ENCODE results near the gene GPR142. TPM values are rescaled to one million over a fixed set of nuclear protein-coding genes. Genes with fewer than 3 reads are reported as not detected.
A peak's percentile ranks its signal among the peaks of the same experiment; 100 is the strongest.

Gene GPR142
- total and polyA plus RNA-seq, 10 of the 15 experiments (the other 5 are each of a cell fraction or from before 2014, with no cell fraction given): not detected

DNA sequence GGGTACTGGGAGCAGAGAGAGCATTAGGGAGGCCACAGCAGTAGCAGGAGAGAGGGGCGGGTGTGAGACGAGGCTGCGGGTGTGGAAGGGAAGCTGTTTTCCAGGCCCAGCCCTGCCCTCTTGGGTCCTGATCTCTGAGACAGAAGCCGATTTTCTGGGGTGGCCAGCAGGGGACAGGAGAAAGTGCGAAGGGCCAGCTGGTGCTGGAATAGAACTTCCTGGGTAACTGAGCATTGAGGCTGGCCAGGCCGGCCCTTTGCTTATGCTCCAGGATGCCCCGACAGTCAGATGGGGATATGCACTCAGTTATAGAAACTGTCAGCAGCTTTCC is 6.4 kb upstream of the GPR142 start (continued):
- TF ChIP-seq TBL1XR1 (IDR thresholded peaks at IDR 0.05; ENCODE audit: low read depth, low read length): no peak

DNA sequence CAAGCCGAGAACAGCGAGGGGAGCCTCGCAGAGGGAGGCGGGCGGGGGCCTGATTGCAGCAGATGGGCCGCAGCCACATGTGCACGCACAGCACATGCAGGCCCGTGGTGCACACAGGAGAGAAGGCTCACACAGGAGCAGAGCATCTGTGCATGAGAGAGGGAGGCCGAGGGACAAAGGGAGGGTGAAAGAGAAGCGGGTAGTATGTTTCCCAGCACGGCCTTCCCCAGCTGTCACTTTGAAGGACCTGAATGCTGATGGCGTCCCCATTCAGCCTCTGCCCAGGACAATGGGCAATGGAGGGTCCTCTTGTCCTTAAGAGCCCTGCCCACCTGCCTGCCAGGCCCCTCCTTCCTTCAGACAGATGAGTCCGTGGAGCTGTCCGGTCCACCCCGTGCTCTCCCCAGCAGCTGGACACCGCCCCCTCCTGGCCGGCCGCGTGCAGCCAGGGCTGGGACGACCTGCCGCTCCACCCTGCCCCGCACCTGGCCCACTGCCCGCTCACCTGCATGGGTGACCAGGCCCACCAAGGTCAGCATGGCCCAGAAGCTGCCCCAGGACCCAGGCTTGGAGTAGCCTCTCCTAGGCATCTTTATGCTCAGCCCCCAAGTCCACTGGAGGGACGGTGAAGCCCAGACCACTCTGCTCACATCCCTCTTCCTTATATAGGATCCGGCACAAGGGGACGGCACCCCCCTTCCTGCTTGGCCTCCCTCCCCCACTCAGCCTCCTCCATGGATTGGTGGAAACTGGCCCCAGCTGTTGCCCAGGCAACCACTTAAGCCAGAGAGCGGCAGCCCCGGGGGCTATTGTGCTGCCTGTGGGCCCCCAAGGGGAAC is 5.9 kb upstream of the GPR142 start, which contains the start of gene BTBD17:
Gene BTBD17 (minus strand): TSS at position 639 of the 839 bp plus-strand sequence. CDS start 49 bp downstream, at position 590.
- Histone ChIP-seq H3K27ac (ENCODE audit: control insufficient read depth, insufficient read depth) (no peak within 1 kb of the TSS), H3K27me3 (replicated peaks in 1 of 2; ENCODE audit: control insufficient read depth in 2 of 2, insufficient read depth in 2 of 2, low read length in 1 of 2) (peaks cover 2 to 3% of the 10 kb centered on the region in 2 experiments; a peak in 3 of 4 replicates), H3K4me2 (ENCODE audit: control insufficient read depth, insufficient read depth) (no peak within 1 kb of the TSS), H4K20me1 (ENCODE audit: control insufficient read depth, insufficient read depth) (no peaks in the 10 kb centered on the region; the same call in 1 of the 2 replicates), H3K4me3 (no peak within 1 kb of the TSS), H2AFZ (ENCODE audit: control insufficient read depth, low read depth, low read length) (no peak within 1 kb of the TSS), H3K4me1 (ENCODE audit: control insufficient read depth, insufficient read depth, low read length) (no peaks in the 10 kb centered on the region), H3K9me3 (replicated peaks; ENCODE audit: control insufficient read depth, insufficient read depth, low read length) (no peaks in the 10 kb centered on the region), H3K9ac (ENCODE audit: control insufficient read depth, insufficient read depth, low read length) (no peak within 1 kb of the TSS), H3K79me2 (ENCODE audit: control insufficient read depth, insufficient read depth, low read length) (no peaks in the 10 kb centered on the region), H3K36me3 (ENCODE audit: control insufficient read depth in 2 of 2, insufficient read depth in 2 of 2, low read length in 1 of 2) (no peaks in the 10 kb centered on the region)
- no TSS peak for BruUV-seq (replicated peaks)
- ChIA-PET SMC1A (ENCODE audit: uncharacterized antibody, unreplicated experiment) (interaction anchor here (0.9 kb wide), 1 partner anchor 77 kb away, joined by 4 read pairs; no protein-coding TSS in a partner anchor), RAD21 (ENCODE audit: unreplicated experiment) (interaction anchor here (1.0 to 1.9 kb wide), 4 partner anchors 61 to 162 kb away, joined by 3 to 6 read pairs (median 3); partner anchors contain the start of gene TTYH2), CTCF (interaction anchor here (0.6 to 1.6 kb wide), 13 partner anchors 25 to 170 kb away, joined by 3 to 6 read pairs (median 3); partner anchors contain the start of genes CD300LB and RPL38), POLR2A (no interaction called here)
- ATAC-seq (peak; percentile 92), FAIRE-seq (no peak), DNase-seq (ENCODE audit: low read depth, low spot score) (no peak)
- in situ Hi-C loops (cut with MboI) (no loop called here), intact Hi-C loops (cut with micrococcal nuclease; ENCODE audit: unreplicated experiment) (loop anchor here (2.0 kb wide), 1 partner anchor 151 kb away; no protein-coding TSS in a partner anchor)
- WGBS (ENCODE audit: insufficient coverage, insufficient replicate concordance, low lambda C conversion rate, missing lambda C conversion rate): 41% methylated on average over 28 of the region's 28 CpGs
- no peak for TF ChIP-seq CBFB (IDR thresholded peaks at IDR 0.05; ENCODE audit: low read depth)
- TF ChIP-seq, protein P1, sequence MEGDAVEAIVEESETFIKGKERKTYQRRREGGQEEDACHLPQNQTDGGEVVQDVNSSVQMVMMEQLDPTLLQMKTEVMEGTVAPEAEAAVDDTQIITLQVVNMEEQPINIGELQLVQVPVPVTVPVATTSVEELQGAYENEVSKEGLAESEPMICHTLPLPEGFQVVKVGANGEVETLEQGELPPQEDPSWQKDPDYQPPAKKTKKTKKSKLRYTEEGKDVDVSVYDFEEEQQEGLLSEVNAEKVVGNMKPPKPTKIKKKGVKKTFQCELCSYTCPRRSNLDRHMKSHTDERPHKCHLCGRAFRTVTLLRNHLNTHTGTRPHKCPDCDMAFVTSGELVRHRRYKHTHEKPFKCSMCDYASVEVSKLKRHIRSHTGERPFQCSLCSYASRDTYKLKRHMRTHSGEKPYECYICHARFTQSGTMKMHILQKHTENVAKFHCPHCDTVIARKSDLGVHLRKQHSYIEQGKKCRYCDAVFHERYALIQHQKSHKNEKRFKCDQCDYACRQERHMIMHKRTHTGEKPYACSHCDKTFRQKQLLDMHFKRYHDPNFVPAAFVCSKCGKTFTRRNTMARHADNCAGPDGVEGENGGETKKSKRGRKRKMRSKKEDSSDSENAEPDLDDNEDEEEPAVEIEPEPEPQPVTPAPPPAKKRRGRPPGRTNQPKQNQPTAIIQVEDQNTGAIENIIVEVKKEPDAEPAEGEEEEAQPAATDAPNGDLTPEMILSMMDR (IDR thresholded peaks at IDR 0.05 in 2 of 3, conservative IDR thresholded peaks at IDR 0.05 in 1 of 3; ENCODE audit: control insufficient read depth in 2 of 3, extremely low read depth in 1 of 3, insufficient read depth in 1 of 3, low read depth in 3 of 3, low read length in 3 of 3): peak; percentile 45 to 62 (median 54)
- TF ChIP-seq SRF (IDR thresholded peaks at IDR 0.05; ENCODE audit: low read depth in 2 of 2, low read length in 2 of 2): no peak
- TF ChIP-seq, protein P2, sequence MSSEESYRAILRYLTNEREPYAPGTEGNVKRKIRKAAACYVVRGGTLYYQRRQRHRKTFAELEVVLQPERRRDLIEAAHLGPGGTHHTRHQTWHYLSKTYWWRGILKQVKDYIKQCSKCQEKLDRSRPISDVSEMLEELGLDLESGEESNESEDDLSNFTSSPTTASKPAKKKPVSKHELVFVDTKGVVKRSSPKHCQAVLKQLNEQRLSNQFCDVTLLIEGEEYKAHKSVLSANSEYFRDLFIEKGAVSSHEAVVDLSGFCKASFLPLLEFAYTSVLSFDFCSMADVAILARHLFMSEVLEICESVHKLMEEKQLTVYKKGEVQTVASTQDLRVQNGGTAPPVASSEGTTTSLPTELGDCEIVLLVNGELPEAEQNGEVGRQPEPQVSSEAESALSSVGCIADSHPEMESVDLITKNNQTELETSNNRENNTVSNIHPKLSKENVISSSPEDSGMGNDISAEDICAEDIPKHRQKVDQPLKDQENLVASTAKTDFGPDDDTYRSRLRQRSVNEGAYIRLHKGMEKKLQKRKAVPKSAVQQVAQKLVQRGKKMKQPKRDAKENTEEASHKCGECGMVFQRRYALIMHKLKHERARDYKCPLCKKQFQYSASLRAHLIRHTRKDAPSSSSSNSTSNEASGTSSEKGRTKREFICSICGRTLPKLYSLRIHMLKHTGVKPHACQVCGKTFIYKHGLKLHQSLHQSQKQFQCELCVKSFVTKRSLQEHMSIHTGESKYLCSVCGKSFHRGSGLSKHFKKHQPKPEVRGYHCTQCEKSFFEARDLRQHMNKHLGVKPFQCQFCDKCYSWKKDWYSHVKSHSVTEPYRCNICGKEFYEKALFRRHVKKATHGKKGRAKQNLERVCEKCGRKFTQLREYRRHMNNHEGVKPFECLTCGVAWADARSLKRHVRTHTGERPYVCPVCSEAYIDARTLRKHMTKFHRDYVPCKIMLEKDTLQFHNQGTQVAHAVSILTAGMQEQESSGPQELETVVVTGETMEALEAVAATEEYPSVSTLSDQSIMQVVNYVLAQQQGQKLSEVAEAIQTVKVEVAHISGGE (CRISPR knock-in tag; IDR thresholded peaks at IDR 0.05): no peak
- TF ChIP-seq ZZZ3 (IDR thresholded peaks at IDR 0.05; ENCODE audit: control insufficient read depth, insufficient read length, low read depth): no peak
- TF ChIP-seq NR2C2 (IDR thresholded peaks at IDR 0.05; ENCODE audit: borderline replicate concordance, control insufficient read depth, insufficient read length, low read depth): no peak
- TF ChIP-seq RAD21 (IDR thresholded peaks at IDR 0.05; ENCODE audit: insufficient read depth, low read depth, low read length): peak; percentile 45; the same call in 1 of the 2 replicates
- TF ChIP-seq DPF2 (IDR thresholded peaks at IDR 0.05): no peak
- TF ChIP-seq RB1 (IDR thresholded peaks at IDR 0.05; ENCODE audit: borderline replicate concordance): no peak
- TF ChIP-seq KAT2A (conservative IDR thresholded peaks at IDR 0.05; ENCODE audit: control insufficient read depth, low read depth, low read length): no peak
- TF ChIP-seq ZBED1 (IDR thresholded peaks at IDR 0.05; ENCODE audit: borderline replicate concordance): no peak

All from GM12878 (cell line).